ENCODE measurements around the gene CST6. TPM values are rescaled to one million over a fixed set of nuclear protein-coding genes. Genes with fewer than 3 reads are reported as not detected.

The CST6 gene
- total and polyA plus RNA-seq, 2 donors (not counting 3 experiments of a cell fraction or from before 2014, with no cell fraction given), result 0.46 to 2.2 TPM

DNA sequence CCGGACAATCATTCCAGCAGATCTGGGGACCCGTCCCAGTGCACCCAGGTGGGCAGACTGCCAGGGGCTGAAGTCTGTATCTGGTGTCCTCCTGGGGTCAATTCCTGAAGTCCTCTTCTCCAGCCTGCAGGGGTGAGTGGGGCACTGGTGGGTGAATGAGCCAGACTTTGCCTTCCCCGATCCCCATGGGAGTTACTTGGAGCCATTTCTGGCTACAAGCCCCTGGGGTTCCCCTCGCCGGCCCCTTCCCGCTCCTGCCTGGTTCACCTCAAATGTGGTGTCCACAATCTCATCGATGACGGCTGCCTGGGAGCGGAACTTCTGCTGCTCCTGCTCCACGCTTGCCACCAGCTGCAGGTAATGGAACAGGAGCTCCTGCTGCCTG, 5.0 kb downstream of the CST6 start:
- intact Hi-C loops (cut with micrococcal nuclease), result no loop called here
- no peak for FAIRE-seq
- no peaks in the 10 kb centered on the region for H4K20me1 ChIP-seq (replicated peaks; ENCODE audit: control insufficient read depth, extremely low read depth, insufficient read depth, low read length)
- H3K9me1 ChIP-seq (replicated peaks; ENCODE audit: control insufficient read depth, extremely low read depth, insufficient read depth, low read length), result no peaks in the 10 kb centered on the region
- H3K9me3 ChIP-seq (replicated peaks; ENCODE audit: control insufficient read depth, insufficient read depth, low read length), result no peaks in the 10 kb centered on the region
- H3K4me3 ChIP-seq (replicated peaks in 1 of 3; ENCODE audit: insufficient read depth in 1 of 3, low read depth in 1 of 3, low read length in 3 of 3), result no peak overlapping the region
- H3K36me3 ChIP-seq (ENCODE audit: control insufficient read depth in 2 of 2, extremely low read depth in 1 of 2, insufficient read depth in 2 of 2, low read length in 2 of 2), result no peaks in the 10 kb centered on the region
- TF ChIP-seq EZH2 (IDR thresholded peaks at IDR 0.05; ENCODE audit: borderline replicate concordance, low read depth, low read length, severe bottlenecking) (no peak), CTCF (IDR thresholded peaks at IDR 0.05; ENCODE audit: extremely low read depth in 1 of 2, insufficient read depth in 1 of 2, low read depth in 1 of 2, low read length in 2 of 2) (no peak), FOS (IDR thresholded peaks at IDR 0.05; ENCODE audit: borderline replicate concordance, insufficient read depth, low read length) (no peak), POLR2AphosphoS5 (IDR thresholded peaks at IDR 0.05; ENCODE audit: insufficient read depth, low read depth, low read length) (no peak), MYC (IDR thresholded peaks at IDR 0.05; ENCODE audit: low read depth, low read length) (no peak), POLR2A (IDR thresholded peaks at IDR 0.05; ENCODE audit: low read depth, low read length) (no peak), JUN (IDR thresholded peaks at IDR 0.05; ENCODE audit: borderline replicate concordance, insufficient read depth, insufficient read length, low read depth) (no peak)
- TF ChIP-seq, protein P1, sequence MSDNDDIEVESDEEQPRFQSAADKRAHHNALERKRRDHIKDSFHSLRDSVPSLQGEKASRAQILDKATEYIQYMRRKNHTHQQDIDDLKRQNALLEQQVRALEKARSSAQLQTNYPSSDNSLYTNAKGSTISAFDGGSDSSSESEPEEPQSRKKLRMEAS (IDR thresholded peaks at IDR 0.05; ENCODE audit: insufficient read depth, insufficient read length), result no peak
- no peak overlapping the region for H2AFZ ChIP-seq (ENCODE audit: low read depth, low read length)
- dilution Hi-C loops (cut with MboI; ENCODE audit: extremely low pct_ligation_motif_present, low sequenced_read_pairs), result no loop called here
- H3K4me2 ChIP-seq (ENCODE audit: insufficient read depth, low read length), result no peak overlapping the region
- no peak overlapping the region for H3K27ac ChIP-seq (ENCODE audit: insufficient read depth, low read depth, low read length)
- H3K79me2 ChIP-seq (ENCODE audit: control insufficient read depth, insufficient read depth, low read length), result no peaks in the 10 kb centered on the region
- BruUV-seq (replicated peaks), result no TSS peak
- H3K27me3 ChIP-seq (ENCODE audit: control insufficient read depth in 2 of 2, insufficient read depth in 2 of 2, low read length in 2 of 2), result no peaks in the 10 kb centered on the region
- ChIA-PET POLR2A (no interaction called here), CTCF (no interaction called here)
- no peak overlapping the region for H3K9ac ChIP-seq (replicated peaks; ENCODE audit: extremely low read depth, insufficient read depth, low read length)
- no peak for DNase-seq (ENCODE audit: low read depth, low spot score)
- H3K4me1 ChIP-seq (ENCODE audit: control insufficient read depth, extremely low read depth, insufficient read depth, low read length), result peaks cover 35% of the 10 kb centered on the region
